GM21390 (cell line): ENCODE measurements around the gene ODAPH.
"Not testable (repeated sequence)": the region's sequence is repeated elsewhere in the genome, so short reads cannot be mapped to it uniquely, and the experiment has no call there.

Source experiments
- ATAC-seq: cut with Tn5 transposase; IDR thresholded peaks from one replicate; pipeline ENCODE4 v1.9.1; 2021; ENCODE audit not compliant: unreplicated experiment

ODAPH gene

DNA sequence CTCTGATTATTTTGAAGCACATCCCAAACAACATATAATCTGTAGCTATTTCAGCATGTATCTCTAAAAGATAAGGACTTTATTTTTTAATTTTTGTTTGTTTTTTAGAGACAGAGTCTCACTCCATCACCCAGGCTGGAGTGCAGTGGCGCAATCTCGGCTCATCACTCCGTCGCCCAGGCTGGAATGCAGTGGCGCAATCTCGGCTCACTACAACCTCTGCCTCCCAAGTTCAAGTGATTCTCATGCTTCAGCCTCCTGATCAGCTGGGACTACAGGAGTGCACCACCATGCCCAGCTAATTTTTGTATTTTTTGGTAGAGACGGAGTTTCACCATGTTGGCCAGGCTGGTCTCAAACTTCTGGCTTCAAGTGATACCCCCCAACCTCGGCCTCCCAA, 11.6 kb upstream of the ODAPH start:
- ATAC-seq, result not testable (repeated sequence)

DNA sequence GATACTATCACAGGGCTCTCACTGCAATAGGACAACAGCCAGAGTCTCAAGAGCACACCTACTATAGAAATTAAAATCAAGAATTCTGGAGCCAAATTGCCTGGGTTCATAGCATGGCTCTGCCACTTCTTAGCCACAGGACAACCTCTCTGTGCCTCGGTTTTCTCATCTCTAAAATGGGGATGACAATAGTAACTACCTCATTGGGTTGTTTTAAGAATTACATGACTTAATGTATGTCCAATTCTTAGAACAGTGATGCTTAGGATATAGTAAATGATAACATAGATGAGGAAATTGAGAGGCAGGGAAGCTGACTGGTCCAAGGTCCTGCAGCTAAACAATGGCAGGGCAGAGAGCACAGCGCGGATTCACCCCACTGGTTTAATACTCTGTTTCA, 11.0 kb upstream of the ODAPH start:
- ATAC-seq, result no peak

DNA sequence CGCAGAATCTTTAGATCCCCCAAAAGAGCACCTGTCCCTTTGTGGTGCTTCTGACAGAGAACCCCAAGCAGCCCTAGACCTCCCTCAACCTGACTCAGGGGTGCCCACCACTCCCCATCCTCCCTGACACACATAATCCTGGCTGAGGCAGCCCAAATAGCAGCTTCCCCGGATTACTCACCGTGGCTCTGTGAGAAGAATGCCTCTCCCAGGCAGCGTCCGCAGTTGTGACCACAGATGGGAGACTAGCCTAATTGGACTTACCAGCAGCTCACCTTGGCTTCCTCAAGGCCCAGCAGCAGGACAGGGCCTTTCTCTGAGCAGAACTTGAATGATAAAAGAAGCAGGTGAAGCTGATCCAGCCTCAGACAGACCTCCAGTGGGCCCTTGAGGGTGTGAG, 10.3 kb upstream of the ODAPH start:
- ATAC-seq, result no peak

DNA sequence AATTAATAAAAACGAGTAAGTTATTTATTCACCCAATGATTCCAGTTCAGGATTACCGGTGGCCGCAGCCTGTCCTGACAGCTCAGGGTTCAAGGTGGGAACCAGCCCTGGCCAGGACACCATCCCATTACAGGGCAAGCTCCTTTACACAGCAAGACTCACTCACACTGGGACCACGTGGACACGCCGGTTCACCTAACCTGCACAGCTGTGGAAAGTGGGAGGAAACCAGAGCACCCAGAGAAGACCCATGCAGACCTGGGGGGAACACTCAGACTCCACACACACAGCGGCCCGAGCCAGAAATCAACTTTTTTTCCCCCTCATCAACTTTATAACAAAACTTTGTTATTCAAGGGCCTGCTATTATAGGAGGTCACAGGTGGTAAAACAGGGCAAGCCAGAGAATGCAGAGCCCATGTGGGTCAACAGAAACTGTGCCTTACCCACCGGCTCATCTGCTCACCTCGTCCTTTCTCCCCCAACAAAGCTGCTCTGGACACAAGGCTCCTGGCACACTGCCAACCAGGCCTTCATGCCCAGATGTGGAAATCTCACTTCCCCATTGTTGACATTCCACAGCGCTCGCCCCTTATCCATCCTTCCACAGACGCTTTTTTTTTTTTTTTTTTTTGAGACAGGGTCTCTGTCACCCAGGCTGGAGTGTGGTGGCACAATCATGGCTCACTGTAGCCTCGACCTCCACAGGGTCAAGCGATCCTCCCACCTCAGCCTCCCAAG, 8.0 kb upstream of the ODAPH start:
- ATAC-seq, result no peak

DNA sequence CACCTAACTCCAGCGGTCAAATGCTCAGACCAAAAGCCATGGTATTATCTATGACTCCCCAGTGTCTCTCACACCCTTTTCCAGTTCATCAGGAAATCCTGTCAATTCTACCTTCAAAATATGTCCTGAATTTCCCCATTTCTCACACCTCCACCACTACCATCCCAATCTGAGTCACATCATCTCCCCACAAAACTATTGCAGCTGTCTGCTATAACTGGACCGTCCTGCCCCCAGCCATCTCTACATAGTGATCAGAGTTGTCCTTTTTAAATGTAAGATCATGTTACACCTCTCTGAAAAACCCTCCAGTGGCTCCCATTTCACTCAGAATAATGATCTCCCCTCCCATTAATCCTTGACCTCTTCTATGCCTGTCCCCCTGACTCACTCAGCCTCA, 6.8 kb upstream of the ODAPH start:
- no peak for ATAC-seq

DNA sequence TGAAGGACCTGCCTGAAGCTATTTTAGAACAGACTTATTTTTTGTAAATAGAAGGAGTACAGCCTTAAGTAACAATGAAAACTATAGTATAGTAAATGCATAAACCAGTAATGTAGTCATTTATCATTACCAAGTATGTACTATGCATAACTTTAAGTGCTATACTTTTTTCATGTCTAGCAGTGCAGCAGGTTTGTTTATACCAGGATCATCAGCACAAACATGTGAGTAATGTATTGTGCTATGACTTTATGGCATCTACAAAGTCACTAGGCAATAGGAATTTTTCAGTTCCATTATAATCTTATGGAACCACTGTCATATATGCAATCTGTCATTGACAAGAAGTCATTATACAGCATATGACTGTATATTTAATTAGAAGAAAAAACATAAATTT, 3.4 kb upstream of the ODAPH start:
- no peak for ATAC-seq

DNA sequence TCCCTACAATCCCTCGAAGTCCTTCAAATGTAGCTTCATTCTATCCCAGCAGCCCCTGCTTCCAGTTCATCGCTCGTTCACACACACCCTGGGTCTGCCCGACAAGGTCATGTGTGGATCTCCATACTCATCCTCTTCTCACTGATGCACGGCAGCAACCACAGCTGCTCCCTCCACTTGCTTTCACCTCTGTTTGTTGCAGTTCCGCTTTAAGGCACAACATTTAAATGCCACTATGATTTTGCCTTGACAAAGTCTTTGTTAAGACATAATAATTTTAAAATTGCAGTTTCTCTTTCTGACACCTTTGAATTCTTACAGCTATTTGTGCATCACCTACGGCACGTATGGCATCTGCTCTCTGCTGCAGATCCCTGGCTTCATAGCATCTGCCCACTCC, 1.8 kb downstream of the ODAPH start:
- no peak for ATAC-seq

DNA sequence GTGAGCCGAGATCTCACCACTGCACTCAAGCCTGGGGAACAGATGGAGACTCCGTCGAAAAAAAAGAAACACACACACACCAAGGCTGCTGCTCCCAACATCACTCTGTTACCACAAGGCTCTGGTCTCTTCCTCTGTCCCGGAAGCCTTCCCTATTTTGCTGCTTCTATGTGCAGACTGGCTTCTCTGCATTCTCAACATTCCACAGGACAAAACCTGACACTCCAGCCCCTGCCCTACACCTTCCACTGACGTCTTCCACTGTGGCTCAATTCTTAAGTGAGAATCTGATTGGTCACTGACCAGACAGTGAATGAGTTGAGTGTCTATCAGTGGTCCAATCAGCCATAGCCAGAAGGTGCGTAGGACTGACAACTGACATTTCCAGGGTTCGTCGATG, 5.9 kb downstream of the ODAPH start:
- no peak for ATAC-seq

DNA sequence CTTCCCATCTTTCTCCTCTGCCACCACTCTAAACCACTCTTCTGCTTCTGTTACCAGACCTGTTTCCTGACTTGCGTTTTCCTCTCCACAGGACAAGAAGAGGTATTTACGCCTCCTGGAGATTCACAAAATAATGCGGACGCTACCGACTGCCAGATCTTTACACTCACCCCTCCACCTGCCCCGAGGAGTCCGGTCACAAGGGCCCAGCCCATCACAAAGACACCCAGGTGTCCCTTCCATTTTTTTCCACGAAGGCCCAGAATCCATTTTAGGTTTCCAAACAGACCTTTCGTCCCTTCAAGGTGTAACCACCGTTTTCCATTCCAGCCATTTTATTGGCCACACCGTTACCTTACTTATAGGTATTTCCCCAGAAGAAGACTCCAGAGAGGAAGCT, 8.2 kb downstream of the ODAPH start:
- ATAC-seq, result no peak

DNA sequence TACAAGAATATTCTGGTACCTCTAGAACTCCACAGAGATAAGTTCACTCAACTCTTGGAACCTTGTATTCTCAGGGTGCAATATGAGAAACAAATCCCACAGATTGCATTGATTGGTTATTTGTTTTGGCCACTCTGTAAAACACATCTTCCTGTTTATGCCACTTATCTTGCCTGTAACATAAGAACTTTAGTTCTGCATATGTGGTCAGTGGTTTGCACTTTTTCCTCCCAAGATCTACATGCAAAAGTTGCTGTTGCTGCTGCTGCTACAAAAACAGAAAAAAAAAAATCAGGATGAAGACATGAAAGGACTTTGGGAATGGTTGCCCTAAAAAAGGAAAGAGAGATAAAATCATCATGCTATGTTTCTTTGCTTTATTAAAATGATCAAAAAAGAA, 9.6 kb downstream of the ODAPH start:
- ATAC-seq, result no peak

DNA sequence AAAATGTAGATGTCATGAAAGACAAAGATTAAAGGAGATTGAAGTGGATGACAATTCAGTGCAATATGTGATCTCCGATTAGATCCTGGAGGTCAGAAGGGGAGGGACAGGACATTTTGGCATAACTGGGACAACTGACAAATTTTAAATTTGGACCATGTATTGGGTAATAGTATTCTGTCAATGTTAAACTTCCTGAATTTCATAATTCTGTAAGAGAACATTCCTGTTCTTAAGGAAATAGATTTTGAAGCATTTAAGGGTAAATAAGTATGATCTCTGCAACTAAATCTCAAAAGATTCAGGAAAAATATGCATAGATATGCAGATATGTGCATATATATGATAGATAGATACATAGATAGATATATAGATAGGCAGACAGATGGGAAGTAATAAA, 11.0 kb downstream of the ODAPH start:
- no peak for ATAC-seq

DNA sequence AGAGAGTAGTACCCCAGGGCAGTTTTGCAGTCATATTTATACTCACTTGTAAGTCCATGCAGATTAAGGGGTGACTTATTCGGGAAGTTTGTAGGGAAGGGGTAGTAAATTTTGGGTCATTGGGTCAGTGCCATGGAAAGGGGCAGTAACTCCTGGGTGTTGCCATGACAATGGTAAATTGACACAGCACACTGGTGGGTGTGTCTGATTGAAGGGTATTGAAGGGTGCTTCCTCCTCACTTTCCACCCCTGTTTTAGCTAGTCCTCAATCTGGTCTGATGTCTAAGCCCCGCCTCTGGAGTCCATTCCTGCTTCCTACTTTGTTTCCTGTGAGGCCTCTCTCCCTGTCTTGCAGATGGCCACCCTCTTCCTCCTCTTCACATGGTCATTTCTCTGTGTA, 11.9 kb downstream of the ODAPH start:
- ATAC-seq, result no peak

DNA sequence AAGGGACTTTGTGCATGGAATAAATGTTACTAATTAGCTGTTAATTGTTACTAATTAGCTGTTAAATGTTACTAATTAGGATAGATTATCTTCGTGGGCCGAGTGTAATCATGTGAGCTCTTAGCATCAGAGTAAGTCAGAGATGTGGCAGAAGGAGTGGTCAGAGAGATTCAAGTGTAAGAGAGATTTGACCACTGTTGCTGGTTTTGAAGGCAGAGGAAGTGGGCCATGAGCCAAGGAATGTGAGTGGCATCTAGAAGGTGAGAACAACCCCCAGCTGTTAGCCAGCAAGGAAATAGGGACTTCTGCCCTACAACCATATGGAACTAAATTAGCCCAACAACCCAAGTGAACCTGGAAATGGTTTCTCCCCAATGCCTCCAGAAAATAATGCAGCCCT, 28.2 kb downstream of the ODAPH start:
- ATAC-seq, result no peak

DNA sequence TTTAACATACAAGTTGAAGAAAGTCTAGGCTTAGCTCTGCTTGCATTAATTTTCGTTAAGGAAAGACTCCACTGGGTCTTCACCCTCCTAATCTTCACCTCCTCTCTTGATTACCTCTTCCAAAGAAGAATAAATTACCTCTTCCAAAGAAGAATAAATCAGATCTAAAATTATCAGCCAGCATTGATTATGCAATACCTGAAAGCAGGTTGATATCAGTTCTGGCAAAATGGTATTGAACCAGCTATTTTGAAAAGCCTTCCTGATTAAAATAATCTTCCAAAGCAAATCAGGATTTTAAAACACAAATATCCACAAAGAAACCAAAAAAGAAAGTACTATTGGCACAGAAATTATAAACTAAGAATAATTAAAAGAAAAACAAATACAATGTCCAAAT, 37.5 kb downstream of the ODAPH start:
- ATAC-seq, result no peak

DNA sequence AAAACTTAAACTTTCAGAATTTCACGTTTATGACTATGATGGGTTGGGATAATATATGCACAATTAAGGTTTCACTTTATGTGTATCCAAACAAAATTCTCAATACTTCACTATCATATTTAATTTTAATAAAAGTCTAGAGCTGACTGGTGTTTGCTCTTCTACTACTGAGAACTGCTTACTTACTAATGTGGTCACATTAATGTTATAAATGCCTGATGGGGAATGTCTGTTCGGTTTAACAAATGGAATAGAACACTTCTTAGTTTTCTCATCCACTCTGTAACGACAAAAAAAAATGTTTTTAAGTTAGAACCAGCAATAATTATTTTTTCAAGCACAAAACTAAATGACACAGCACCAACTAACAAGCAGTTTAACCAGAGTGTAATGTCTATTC, 40.2 kb downstream of the ODAPH start:
- no peak for ATAC-seq

DNA sequence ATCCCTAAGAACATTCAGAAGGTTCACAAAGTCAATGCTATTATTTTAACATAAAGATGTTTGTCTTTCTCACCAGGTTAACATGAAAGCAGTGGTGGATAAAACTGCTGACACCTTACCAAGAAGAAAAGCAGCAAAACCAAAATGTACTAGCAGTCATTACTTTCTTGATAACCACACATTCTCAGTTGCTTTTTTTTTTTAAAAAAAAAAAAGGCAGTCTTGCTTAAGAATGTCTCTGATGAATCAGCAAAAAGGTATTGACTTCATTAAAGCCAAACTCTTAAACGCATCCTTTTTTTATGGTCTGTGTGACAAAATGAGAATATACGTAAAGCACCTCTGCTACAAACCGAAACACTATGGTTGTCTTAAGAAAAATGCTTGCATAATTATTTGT, 42.5 kb downstream of the ODAPH start:
- ATAC-seq, result no peak

DNA sequence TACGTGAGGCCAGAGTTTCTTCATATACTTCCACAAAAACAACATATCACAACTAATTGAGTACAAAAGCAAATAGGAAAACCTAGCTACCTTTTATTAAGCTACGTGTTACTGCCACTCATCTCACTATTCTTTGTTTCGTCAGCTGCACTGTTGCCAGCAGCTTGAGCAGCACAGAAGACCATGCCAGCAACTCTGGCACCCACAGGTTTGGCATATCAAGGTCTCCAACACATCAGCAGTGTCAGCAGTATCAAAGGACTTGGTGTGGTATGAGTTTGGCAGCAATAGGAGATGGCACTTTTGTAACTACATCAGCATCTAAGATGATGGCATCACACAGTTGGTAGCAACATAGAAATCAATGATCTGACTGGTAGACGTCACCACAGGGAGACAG, 43.8 kb downstream of the ODAPH start:
- ATAC-seq, result no peak

DNA sequence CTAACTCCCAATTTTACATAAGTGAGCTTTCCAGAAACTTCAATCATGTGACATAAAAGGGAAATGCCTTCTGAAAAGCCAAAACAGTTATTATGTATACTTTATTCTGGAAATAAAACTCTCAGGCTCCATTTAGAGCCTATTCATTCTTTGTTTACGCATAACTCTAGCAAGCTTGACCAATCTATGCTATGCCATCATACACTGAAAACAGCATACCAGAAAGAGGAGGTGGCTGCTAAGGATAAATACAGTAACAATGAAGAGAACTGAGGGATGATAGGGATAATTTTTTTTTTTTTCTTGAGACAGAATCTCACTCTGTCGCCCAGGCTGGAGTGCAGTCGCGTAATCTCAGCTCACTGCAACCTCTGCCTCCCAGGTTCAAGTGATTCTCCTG, 50.1 kb downstream of the ODAPH start:
- ATAC-seq, result no peak

DNA sequence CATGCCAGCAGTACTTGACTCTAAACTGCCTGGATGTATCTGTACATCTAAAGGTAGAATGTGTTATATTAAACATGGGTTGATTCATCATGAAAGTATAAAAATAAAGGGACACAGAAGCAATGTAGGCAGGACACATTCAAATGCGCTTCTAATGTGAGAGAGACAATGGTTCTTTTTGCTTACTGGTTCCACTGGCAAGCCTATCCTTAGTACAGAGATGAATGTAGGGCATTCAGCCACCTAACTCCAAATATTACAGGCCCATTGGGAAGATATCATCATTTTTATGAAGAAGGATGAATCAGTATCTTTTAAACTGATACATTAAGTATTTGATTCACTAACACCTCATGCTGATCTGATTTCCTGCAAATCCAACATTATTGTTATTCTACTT, 56.4 kb downstream of the ODAPH start:
- ATAC-seq, result no peak
